MM.1S (cell line): ENCODE results near the gene FOXP1.

Experiments used
- CTCF ChIP-seq: fragments of 300-600 bp; sonication (generic); IDR thresholded peaks from 2 replicates; pipeline ENCODE4 v1.5.1; 2016; ENCODE audit warnings: antibody characterized with exemption, low read length, mixed read lengths
- EZH2 ChIP-seq: fragments of 300-600 bp; sonication (generic); optimal IDR thresholded peaks from 2 replicates; pipeline ENCODE3; 2017; ENCODE audit warnings: low read depth, mild to moderate bottlenecking, antibody characterized with exemption, low read length, mixed read lengths
- EZH2phosphoT487 ChIP-seq: fragments of 300-600 bp; sonication (generic); IDR thresholded peaks from 2 replicates; pipeline ENCODE4 v1.6.1; 2018; ENCODE audit warnings: antibody characterized with exemption, low read length

GRCh38 chr3:71264840-71265239, 318.7 kb downstream of the FOXP1 start:
- TF ChIP-seq EZH2 = no peak
- TF ChIP-seq CTCF = no peak
- TF ChIP-seq EZH2phosphoT487 = no peak
